Trophoblast cell (in vitro differentiated cells and primary cell): ENCODE measurements around the gene SRRM3.

Experiments
- DNase-seq, 2 donors: peaks; one replicate each; pipeline ENCODE4 v3.0.0-alpha.2; 2016
- H2AFZ ChIP-seq: 2 replicates; pipeline ENCODE4 v1.6.1; 2013; ENCODE audit warnings: low read length, moderate library complexity, mild to moderate bottlenecking; ENCODE audit not compliant: insufficient read depth, poor library complexity
- H2AK5ac ChIP-seq: 2 replicates; pipeline ENCODE4 v1.6.1; 2013; ENCODE audit warnings: mild to moderate bottlenecking, low read length
- H2BK120ac ChIP-seq: 2 replicates; pipeline ENCODE4 v1.6.1; 2013; ENCODE audit warnings: low read length, mild to moderate bottlenecking, moderate library complexity; ENCODE audit not compliant: insufficient read depth, poor library complexity
- H2BK12ac ChIP-seq: 2 replicates; pipeline ENCODE4 v1.6.1; 2013; ENCODE audit warnings: mild to moderate bottlenecking, low read length, moderate library complexity
- H2BK5ac ChIP-seq: 2 replicates; pipeline ENCODE4 v1.6.1; 2013; ENCODE audit warnings: low read length, low read depth, moderate library complexity, mild to moderate bottlenecking; ENCODE audit not compliant: poor library complexity
- H3K14ac ChIP-seq: 2 replicates; pipeline ENCODE4 v1.6.1; 2013; ENCODE audit warnings: mild to moderate bottlenecking, low read length
- H3K18ac ChIP-seq: 2 replicates; pipeline ENCODE4 v1.6.1; 2013; ENCODE audit warnings: mild to moderate bottlenecking, low read length
- H3K23ac ChIP-seq: 2 replicates; pipeline ENCODE4 v1.6.1; 2013; ENCODE audit warnings: low read length
- H3K27ac ChIP-seq: 2 replicates; pipeline ENCODE4 v1.5.1; 2013; ENCODE audit warnings: low read depth, mild to moderate bottlenecking, inconsistent platforms, low read length, moderate library complexity
- H3K27me3 ChIP-seq: 2 replicates; pipeline ENCODE4 v1.6.1; 2013; ENCODE audit warnings: inconsistent platforms, mild to moderate bottlenecking, low read length, moderate library complexity; ENCODE audit not compliant: insufficient read depth
- H3K36me3 ChIP-seq, 2 experiments: 1 replicate in 1 of 2; 2 replicates in 1 of 2; pipeline ENCODE4 v1.6.1; 2013; ENCODE audit warnings: low read length in 2 of 2, mild to moderate bottlenecking in 2 of 2, moderate library complexity in 1 of 2; ENCODE audit not compliant: insufficient read depth in 2 of 2, control insufficient read depth in 1 of 2
- H3K4ac ChIP-seq: 2 replicates; pipeline ENCODE4 v1.6.1; 2013; ENCODE audit warnings: low read depth, mild to moderate bottlenecking, low read length, moderate library complexity
- H3K4me1 ChIP-seq, 2 experiments: 1 replicate in 1 of 2; 2 replicates in 1 of 2; pipeline ENCODE4 v1.6.1; 2013; ENCODE audit warnings: low read length in 2 of 2, mild to moderate bottlenecking in 2 of 2, moderate library complexity in 1 of 2; ENCODE audit not compliant: insufficient read depth in 2 of 2, control insufficient read depth in 1 of 2
- H3K4me2 ChIP-seq: 2 replicates; pipeline ENCODE4 v1.6.1; 2013; ENCODE audit warnings: inconsistent platforms, mild to moderate bottlenecking, low read length, moderate library complexity
- H3K4me3 ChIP-seq: 2 replicates; pipeline ENCODE4 v1.5.1; 2013; ENCODE audit warnings: mild to moderate bottlenecking, low read depth, low read length, inconsistent platforms
- H3K79me1 ChIP-seq: one replicate; pipeline ENCODE4 v1.6.1; 2013; ENCODE audit warnings: low read length
- H3K79me2 ChIP-seq: 2 replicates; pipeline ENCODE4 v1.6.1; 2013; ENCODE audit warnings: low read length, mild to moderate bottlenecking; ENCODE audit not compliant: control insufficient read depth, insufficient read depth, poor library complexity
- H3K9ac ChIP-seq: 2 replicates; pipeline ENCODE4 v1.6.1; 2013; ENCODE audit warnings: mild to moderate bottlenecking, low read length
- H3K9me3 ChIP-seq: 2 replicates; pipeline ENCODE4 v1.6.1; 2013; ENCODE audit warnings: low read depth, mild to moderate bottlenecking, control low read depth, inconsistent platforms, low read length; ENCODE audit not compliant: insufficient read depth
- H4K12ac ChIP-seq: 2 replicates; pipeline ENCODE4 v1.6.1; 2013; ENCODE audit warnings: low read depth, mild to moderate bottlenecking, low read length, moderate library complexity
- H4K8ac ChIP-seq: 2 replicates; pipeline ENCODE4 v1.6.1; 2013; ENCODE audit warnings: low read depth, mild to moderate bottlenecking, low read length, moderate library complexity
- H4K91ac ChIP-seq: one replicate; pipeline ENCODE4 v1.6.1; 2013; ENCODE audit warnings: low read depth, mild to moderate bottlenecking, low read length, moderate library complexity
- WGBS: extraction: QIAGEN DNeasy Blood & Tissue Kit; methylation state at CpG from one replicate; pipeline ENCODE4 v1.1.7; 2013; ENCODE audit warnings: missing lambda C conversion rate; ENCODE audit not compliant: insufficient read length, insufficient coverage; ENCODE audit errors: extremely low coverage; 5-methylcytosine and 5-hydroxymethylcytosine counted together

SRRM3 gene

DNA sequence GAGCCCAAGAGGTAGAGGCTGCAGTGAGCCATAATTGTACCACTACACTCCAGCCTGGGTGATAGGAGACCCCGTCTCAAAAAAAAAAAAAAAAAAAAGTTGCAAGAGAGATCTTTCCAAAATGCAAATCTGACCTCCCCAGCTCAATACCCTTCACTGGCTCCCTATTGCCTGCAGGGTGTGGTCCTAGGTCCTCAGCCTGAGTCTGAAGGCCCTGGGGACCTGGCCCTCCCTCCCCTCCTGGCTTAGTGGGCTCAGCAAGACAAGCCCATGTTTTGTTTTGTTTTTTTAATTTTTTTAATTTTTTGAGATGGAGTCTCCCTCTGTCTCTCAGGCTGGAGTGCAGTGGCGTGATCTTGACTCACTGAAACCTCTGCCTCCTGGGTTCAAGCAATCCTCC is 20.6 kb downstream of the SRRM3 start:
- H3K4me2 ChIP-seq, result no peak overlapping the region
- H3K36me3 ChIP-seq, result no peaks in the 10 kb centered on the region
- no peak overlapping the region for H3K9ac ChIP-seq
- no peak overlapping the region for H4K8ac ChIP-seq
- WGBS, result no CpG with 5 or more reads among the region's 2 CpGs
- H2AFZ ChIP-seq, result no peak overlapping the region
- H4K91ac ChIP-seq, result no peak overlapping the region
- H3K18ac ChIP-seq, result no peak overlapping the region
- no peaks in the 10 kb centered on the region for H3K79me2 ChIP-seq
- H2AK5ac ChIP-seq, result no peak overlapping the region
- no peak overlapping the region for H2BK5ac ChIP-seq
- H3K4ac ChIP-seq, result no peak overlapping the region
- H3K27ac ChIP-seq, result no peak overlapping the region
- H2BK12ac ChIP-seq, result no peak overlapping the region
- no peak overlapping the region for H2BK120ac ChIP-seq
- H3K23ac ChIP-seq, result no peak overlapping the region
- DNase-seq, result no peak
- H3K14ac ChIP-seq, result no peak overlapping the region
- H3K9me3 ChIP-seq, result no peaks in the 10 kb centered on the region
- H3K79me1 ChIP-seq, result no peaks in the 10 kb centered on the region
- H3K27me3 ChIP-seq, result no peaks in the 10 kb centered on the region
- H4K12ac ChIP-seq, result no peak overlapping the region
- H3K4me1 ChIP-seq, result no peaks in the 10 kb centered on the region
- H3K4me3 ChIP-seq, result no peak overlapping the region

- Histone ChIP-seq H2BK120ac (no peak overlapping the region), H3K4me3 (no peak overlapping the region), H4K91ac (no peak overlapping the region), H3K79me1 (no peaks in the 10 kb centered on the region), H2AFZ (no peak overlapping the region), H3K4ac (no peak overlapping the region), H4K12ac (no peak overlapping the region), H3K14ac (no peak overlapping the region), H2AK5ac (no peak overlapping the region), H3K27ac (no peak overlapping the region), H3K4me1 (no peaks in the 10 kb centered on the region), H3K27me3 (no peaks in the 10 kb centered on the region), H3K36me3 (no peaks in the 10 kb centered on the region), H2BK5ac (no peak overlapping the region), H3K18ac (no peak overlapping the region), H3K9me3 (no peaks in the 10 kb centered on the region), H3K79me2 (no peaks in the 10 kb centered on the region), H3K4me2 (no peak overlapping the region), H3K9ac (no peak overlapping the region), H2BK12ac (no peak overlapping the region), H4K8ac (no peak overlapping the region), H3K23ac (no peak overlapping the region)
- DNase-seq, result no peak
- WGBS, result no CpG with 5 or more reads among the region's 5 CpGs
Measured at GRCh38 chr7:76222839-76223238, 21.1 kb downstream of the SRRM3 start.

DNA sequence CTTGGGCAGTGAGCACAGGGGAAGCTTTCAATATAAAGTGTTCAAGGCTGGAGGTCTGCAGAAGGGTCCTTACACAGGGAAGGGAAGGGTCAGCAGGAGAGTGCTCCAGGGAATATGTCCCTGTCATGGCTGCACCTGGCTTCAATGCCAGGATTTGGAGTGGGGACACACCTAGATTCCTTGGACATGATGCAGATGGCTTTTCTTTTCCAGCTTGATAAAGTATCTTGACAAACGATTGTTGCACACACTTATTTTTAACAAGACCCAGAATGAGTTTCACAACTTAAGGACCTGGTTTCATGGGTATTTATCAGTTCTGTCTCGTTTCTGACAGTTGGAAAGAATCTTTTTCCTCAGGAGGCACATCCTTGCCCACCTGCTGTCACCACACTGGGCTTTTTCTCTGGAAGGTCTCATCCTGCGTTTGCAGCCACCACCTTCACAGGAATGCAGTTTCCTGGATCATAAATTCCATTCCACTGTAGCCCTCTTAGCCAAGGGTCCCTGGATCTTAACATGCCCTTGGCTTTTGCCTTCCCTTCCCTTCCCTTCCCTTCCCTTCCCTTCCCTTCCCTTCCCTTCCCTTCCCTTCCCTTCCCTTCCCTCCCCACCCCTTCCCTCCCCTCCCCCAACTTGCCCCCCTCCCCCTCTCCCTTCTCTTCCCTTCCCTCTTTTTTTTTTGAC is 21.7 kb downstream of the SRRM3 start:
- Histone ChIP-seq H3K18ac (no peak overlapping the region), H3K9ac (no peak overlapping the region), H3K23ac (no peak overlapping the region), H3K9me3 (no peaks in the 10 kb centered on the region), H3K4ac (no peak overlapping the region), H3K79me2 (no peaks in the 10 kb centered on the region), H3K4me2 (no peak overlapping the region), H4K91ac (no peak overlapping the region), H2AK5ac (no peak overlapping the region), H2AFZ (no peak overlapping the region), H4K8ac (no peak overlapping the region), H3K14ac (no peak overlapping the region), H3K36me3 (no peaks in the 10 kb centered on the region), H2BK120ac (no peak overlapping the region), H2BK5ac (no peak overlapping the region), H3K79me1 (no peaks in the 10 kb centered on the region), H3K27ac (no peak overlapping the region), H3K4me3 (no peak overlapping the region), H3K4me1 (no peaks in the 10 kb centered on the region), H3K27me3 (no peaks in the 10 kb centered on the region), H2BK12ac (no peak overlapping the region), H4K12ac (no peak overlapping the region)
- no CpG with 5 or more reads among the region's 3 CpGs for WGBS
- DNase-seq, result peak in 1 of 2 donors; percentile 55

DNA sequence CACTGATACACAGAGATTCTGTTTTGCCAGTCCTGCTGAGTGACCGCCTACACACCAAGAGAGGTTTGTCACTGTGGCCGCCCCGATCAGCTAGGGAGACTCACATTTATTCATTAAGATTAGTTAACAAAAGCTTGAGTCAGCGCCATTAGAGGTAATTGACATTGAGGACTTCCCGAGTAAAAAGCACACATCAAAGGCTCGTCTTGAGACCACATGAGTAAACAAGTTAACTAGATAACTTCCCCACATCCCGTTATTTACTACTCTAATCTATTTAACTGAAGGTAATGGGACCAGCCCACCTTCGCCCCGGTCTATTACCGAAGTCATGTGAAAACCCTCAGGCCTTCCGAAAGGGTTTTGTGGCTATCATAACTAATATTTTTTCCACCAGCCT is 23.0 kb downstream of the SRRM3 start:
- DNase-seq, result no peak
- Histone ChIP-seq H3K27ac (no peak overlapping the region), H3K36me3 (no peaks in the 10 kb centered on the region), H3K79me2 (no peaks in the 10 kb centered on the region), H3K27me3 (no peaks in the 10 kb centered on the region), H3K14ac (no peak overlapping the region), H2AK5ac (no peak overlapping the region), H2BK12ac (no peak overlapping the region), H3K9me3 (no peaks in the 10 kb centered on the region), H4K8ac (no peak overlapping the region), H3K9ac (no peak overlapping the region), H3K79me1 (no peaks in the 10 kb centered on the region), H3K4me3 (no peak overlapping the region), H3K18ac (no peak overlapping the region), H2BK5ac (no peak overlapping the region), H2AFZ (no peak overlapping the region), H3K4me2 (no peak overlapping the region), H2BK120ac (no peak overlapping the region), H3K4me1 (no peaks in the 10 kb centered on the region), H3K4ac (no peak overlapping the region), H4K12ac (no peak overlapping the region), H3K23ac (no peak overlapping the region), H4K91ac (no peak overlapping the region)
- WGBS, result no CpG with 5 or more reads among the region's 11 CpGs
